NT2/D1 (cell line): ENCODE results near the gene PPIB.

Experiments
- SUZ12 ChIP-seq: IDR thresholded peaks from 2 replicates; pipeline ENCODE4 v1.6.1; 2011; ENCODE audit not compliant: insufficient read length, insufficient read depth; ENCODE audit errors: extremely low read depth
- ZNF274 ChIP-seq: IDR thresholded peaks from 2 replicates; pipeline ENCODE4 v1.6.1; 2011; ENCODE audit warnings: mild to moderate bottlenecking, low read depth, low read length

- TF ChIP-seq ZNF274 (no peak), SUZ12 (no peak)
These were observed 15.7 kb downstream of the PPIB start for GRCh38 chr15:64146885-64147681.
